Measurements from ENCODE around the gene MAP2K5. TPM values are rescaled to one million over a fixed set of nuclear protein-coding genes. Genes with fewer than 3 reads are reported as not detected.
A peak's percentile ranks its signal among the peaks of the same experiment; 100 is the strongest.
"Not testable (repeated sequence)": the region's sequence is repeated elsewhere in the genome, so short reads cannot be mapped to it uniquely, and the experiment has no call there.

Gene MAP2K5
- total RNA-seq, 2 donors from 2014 or later = 20.0 to 23.9 TPM

DNA sequence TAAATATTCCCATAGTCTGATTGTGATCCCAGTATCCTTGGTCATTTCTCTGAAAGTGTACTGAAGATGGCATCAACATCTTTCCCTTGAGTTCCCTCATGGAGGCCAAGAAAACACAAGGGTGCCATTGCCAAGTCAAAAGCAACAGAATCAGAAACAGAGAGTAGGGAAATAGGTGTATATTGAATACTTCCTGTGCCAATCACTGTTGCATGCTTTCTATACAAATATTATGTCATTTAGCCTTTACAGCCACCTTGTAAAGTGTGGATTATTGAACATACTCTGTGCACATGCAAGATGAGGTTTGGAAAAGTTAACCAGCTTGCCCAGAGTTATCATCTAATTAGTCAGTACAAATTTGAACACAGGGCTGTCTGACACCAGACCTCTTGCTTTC lies 117.9 kb downstream of the MAP2K5 start:
- no peak for DNase-seq (ENCODE audit: low spot score in 2 of 2)
- Mint-ChIP-seq H3K9me3 (peaks cover 6% of the 10 kb centered on the region in 2 donors), H3K27ac (no peak overlapping the region), H3K36me3 (peaks cover 16 to 22% of the 10 kb centered on the region in 2 donors)
- no peak for ATAC-seq

DNA sequence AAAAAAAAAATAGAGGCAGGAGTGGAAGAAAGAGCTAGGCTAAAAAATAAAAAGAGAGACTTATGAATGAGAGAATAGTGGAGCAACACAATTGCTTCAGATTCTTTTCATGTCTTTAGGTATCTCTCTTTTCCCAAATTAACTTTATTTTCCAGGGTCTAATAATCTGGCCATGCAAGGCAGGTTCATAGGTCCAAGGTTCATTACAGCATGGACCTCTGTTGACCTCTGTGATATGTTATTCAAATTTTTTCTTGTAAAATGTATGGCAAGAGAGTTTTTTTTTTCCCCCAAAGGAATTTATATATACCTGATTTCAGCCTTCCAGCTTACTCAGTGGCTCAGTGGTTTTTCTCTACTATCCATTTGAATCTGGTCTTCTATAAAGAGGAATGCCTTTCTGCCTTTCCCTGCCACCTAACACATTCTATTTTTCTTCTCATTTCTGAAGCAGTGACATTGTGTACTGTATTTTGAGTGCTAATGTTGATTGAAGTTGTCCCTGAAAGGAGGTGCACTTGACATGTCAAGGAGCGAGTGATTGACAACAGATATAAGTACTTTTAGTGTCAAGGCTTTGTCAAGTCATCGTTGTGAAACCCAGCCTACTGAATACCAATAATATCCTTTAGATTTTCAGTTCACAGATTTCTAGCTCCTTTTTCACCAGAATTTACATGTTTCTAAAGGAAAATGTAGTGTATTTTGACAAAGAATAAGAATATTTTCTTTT lies 118.5 kb downstream of the MAP2K5 start:
- ATAC-seq (no peak), DNase-seq (ENCODE audit: low spot score in 2 of 2) (no peak)
- Mint-ChIP-seq H3K27ac (no peak overlapping the region), H3K36me3 (peaks cover 10 to 16% of the 10 kb centered on the region in 2 donors), H3K9me3 (no peaks in the 10 kb centered on the region)

DNA sequence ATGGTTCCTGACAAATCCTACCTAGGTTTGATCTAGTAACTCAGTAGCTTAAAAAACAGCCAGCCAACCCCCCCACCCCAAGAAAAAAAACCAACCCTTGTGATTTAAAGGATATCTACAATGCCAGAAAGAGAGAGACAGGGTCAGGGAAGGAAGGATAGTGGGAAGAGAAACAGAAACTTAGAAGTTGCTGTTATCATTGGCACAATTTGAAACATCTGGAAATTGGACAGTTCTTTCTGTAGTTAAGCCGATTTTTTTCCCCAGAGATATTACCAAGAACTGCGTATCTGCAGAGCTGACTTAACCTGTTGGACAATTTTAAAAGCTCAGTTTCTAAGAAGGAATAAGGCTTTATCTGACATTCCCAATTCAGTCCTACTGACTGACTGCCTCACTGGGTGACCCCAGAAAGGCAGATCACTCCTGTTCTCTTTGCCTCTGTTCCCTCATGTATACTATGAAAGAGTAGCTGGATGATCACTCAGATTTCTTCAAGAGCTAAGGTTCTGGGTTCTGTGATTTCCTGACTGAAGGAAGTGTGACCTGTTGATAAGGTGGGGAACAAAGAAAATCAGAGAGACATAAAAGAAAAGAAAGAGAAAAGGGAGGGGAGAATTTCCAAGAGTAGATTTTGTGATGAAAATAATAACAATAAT lies 128.3 kb downstream of the MAP2K5 start:
- ATAC-seq = no peak
- Mint-ChIP-seq H3K27ac (peak overlapping the region in 1 of 2 donors; percentile 29), H3K9me3 (peaks cover 0 to 3% of the 10 kb centered on the region in 2 donors), H3K36me3 (peaks cover 10 to 18% of the 10 kb centered on the region in 2 donors)
- DNase-seq (ENCODE audit: low spot score in 2 of 2) = no peak

DNA sequence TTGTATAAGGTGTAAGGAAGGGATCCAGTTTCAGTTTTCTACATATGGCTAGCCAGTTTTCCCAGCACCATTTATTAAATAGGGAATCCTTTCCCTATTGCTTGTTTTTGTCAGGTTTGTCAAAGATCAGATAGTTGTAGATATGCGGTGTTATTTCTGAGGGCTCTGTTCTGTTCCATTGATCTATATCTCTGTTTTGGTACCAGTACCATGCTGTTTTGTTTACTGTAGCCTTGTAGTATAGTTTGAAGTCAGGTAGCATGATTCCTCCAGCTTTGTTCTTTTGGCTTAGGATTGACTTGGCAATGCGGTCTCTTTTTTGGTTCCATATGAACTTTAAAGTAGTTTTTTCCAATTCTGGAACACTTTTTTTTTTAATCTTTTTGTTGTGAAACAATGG lies 130.3 kb downstream of the MAP2K5 start:
- DNase-seq (ENCODE audit: low spot score in 2 of 2); ATAC-seq; H3K9me3 Mint-ChIP-seq; H3K27ac Mint-ChIP-seq: not testable (repeated sequence)
- peaks cover 10 to 18% of the 10 kb centered on the region in 2 donors for H3K36me3 Mint-ChIP-seq

DNA sequence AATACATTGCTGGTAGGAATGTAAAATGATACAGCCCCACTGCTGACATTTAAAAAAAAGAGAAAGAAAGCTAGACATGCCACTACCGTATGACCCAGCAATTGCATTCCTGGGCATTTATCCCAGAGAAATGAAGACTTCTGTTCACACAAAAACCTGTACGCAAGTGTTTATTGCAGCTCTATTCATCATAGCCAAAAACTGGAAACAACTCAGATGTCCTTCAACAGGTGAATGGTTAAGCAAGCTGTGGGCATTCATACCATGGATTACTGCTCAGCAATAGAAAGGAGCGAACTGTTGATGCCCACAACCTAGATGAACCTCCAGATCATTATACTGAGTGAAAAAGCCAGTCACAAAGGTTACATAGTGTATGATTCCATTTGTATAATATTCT lies 132.5 kb downstream of the MAP2K5 start:
- no peak for DNase-seq (ENCODE audit: low spot score in 2 of 2)
- peaks cover 10 to 11% of the 10 kb centered on the region in 2 donors for H3K36me3 Mint-ChIP-seq
- no peak for ATAC-seq
- H3K27ac Mint-ChIP-seq = no peak overlapping the region
- peaks cover 0 to 4% of the 10 kb centered on the region in 2 donors for H3K9me3 Mint-ChIP-seq

DNA sequence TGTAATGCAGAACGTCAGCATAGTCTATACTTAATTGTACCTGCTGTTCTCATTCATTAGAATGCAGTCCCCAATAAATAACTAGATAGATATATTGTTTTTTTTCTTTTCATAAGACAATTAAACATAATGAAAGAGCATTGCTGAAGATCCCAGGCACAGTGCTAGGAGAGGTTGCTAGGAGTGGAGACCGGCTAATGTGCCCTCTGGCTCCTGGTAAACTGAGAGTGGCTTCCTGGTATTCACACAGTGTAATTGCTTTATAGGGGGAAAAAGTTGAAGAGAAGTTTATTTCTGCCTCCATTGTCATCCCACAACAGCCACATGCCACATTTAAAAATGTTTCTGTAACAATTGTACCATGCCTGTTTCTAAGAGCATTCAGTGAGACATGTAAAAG lies 135.6 kb downstream of the MAP2K5 start:
- DNase-seq (ENCODE audit: low spot score in 2 of 2) (no peak), ATAC-seq (no peak)
- Mint-ChIP-seq H3K9me3 (peaks cover 0 to 4% of the 10 kb centered on the region in 2 donors), H3K27ac (peak overlapping the region in 1 of 2 donors; percentile 19), H3K36me3 (peaks cover 9 to 18% of the 10 kb centered on the region in 2 donors)

DNA sequence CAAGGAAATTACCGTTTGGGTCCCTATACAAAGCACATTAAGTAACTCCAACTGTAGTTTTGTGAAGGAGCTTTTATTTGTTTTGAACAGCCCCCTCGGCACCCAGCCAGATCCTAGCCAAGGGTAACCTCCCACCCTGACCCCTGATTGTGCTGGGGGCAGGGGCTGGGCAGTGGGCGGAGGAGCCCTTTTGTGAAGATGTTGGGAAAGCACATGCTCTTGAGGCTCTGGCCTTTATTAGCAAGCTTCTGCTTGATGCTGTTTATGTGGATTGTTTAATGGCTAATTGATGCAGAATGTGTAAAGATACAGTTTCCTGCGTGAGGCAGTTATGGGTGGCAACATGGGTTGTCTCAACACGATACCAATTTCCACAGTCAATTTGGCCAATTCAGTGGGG lies 136.5 kb downstream of the MAP2K5 start:
- Mint-ChIP-seq H3K27ac (no peak overlapping the region), H3K36me3 (peaks cover 15 to 27% of the 10 kb centered on the region in 2 donors), H3K9me3 (peaks cover 7 to 12% of the 10 kb centered on the region in 2 donors)
- ATAC-seq (no peak), DNase-seq (ENCODE audit: low spot score in 2 of 2) (no peak)

DNA sequence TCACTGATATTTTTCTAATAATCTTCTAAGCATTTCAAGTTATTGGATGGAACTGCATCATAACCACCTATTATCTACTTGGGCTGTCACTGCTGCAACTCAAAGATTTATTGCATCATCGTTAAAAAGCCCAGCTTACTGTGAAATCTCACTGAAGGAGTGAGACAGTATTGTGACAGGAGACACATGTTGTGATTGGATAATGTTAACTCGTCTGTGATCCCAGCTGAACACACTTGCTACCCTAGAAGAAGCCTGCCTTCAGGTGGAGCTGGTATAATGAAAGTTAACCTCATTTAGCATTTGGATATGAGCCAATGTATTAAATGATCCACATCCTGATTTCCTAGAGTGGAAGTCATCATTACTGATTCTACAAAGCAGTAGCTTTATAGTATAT lies 138.1 kb downstream of the MAP2K5 start:
- Mint-ChIP-seq H3K36me3 (peaks cover 26 to 42% of the 10 kb centered on the region in 2 donors), H3K9me3 (peaks cover 12 to 27% of the 10 kb centered on the region in 2 donors), H3K27ac (no peak overlapping the region)
- no peak for ATAC-seq
- DNase-seq (ENCODE audit: low spot score in 2 of 2) = no peak

DNA sequence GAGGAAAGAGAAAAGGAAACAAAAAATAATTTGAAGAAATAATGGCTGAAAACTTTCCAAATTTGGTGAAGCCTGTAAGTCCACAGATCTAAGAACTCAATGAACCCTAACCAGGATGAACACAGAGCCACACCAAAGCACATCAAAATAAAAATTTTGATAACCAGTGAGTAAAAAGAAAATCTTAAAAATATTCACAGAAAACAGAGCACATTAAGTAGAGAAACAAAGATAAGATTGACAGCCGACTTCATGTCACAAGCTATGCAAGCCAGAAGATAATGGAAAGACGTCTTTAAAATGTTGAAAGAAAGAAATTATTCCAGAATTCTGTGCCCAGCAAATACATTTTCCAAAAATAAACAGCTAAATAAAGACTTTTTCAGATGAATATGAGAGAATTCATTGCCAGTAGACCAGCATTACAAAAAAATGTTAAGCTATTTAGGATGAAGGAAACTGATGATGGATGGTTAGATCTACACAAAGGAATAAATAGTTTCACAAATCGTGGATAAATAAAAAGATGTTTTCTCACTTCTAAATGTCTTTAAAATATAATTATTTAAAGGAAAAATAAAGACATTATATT lies 142.6 kb downstream of the MAP2K5 start:
- H3K27ac Mint-ChIP-seq = no peak overlapping the region
- DNase-seq (ENCODE audit: low spot score in 2 of 2) (no peak), ATAC-seq (no peak)
- H3K9me3 Mint-ChIP-seq = peaks cover 16 to 30% of the 10 kb centered on the region in 2 donors
- H3K36me3 Mint-ChIP-seq = peaks cover 31 to 47% of the 10 kb centered on the region in 2 donors

DNA sequence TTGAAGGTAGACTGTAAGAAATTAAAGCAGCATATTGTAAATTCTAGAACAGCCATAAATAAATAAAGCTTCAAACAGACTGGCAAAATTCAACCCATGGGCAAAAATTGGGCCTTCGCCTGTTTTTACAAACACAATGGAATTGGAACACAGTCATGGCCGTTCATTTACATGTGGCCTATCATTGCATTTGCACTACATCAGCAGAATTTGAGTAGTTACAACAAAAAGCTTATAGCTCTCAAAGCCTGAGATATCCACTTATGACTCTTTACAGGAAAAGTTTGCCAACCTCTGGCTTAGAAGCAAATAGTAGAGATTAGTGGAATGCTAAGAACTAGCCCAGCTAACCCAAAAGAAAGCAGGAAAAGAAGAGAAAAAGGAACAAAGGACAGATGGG lies 143.2 kb downstream of the MAP2K5 start:
- no peak overlapping the region for H3K27ac Mint-ChIP-seq
- DNase-seq (ENCODE audit: low spot score in 2 of 2) (no peak), ATAC-seq (no peak)
- peaks cover 16 to 30% of the 10 kb centered on the region in 2 donors for H3K9me3 Mint-ChIP-seq
- H3K36me3 Mint-ChIP-seq = peaks cover 29 to 43% of the 10 kb centered on the region in 2 donors

DNA sequence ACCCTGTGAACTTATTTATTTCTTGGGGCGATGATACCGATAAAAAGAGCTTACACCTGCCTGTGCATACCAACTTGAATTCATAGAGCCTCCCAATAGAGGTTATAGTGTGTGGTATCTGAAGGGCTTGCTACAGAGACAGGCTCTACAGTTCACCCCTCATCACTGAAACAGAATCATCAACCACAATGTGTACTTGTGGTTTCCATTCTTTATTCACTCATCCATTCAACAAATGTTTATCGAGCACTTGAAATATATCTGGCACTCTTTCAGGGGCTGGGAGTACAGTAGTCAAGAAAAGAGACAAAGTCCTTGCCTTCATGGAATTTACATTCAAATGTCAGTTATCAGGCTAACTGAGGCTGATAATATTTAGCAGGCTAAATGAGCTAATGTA lies 148.4 kb downstream of the MAP2K5 start:
- Mint-ChIP-seq H3K36me3 (peaks cover 10 to 19% of the 10 kb centered on the region in 2 donors), H3K27ac (no peak overlapping the region), H3K9me3 (peaks cover 1 to 2% of the 10 kb centered on the region in 2 donors)
- ATAC-seq = peak in 1 of 2 donors; percentile 50
- DNase-seq (ENCODE audit: low spot score in 2 of 2) = no peak

DNA sequence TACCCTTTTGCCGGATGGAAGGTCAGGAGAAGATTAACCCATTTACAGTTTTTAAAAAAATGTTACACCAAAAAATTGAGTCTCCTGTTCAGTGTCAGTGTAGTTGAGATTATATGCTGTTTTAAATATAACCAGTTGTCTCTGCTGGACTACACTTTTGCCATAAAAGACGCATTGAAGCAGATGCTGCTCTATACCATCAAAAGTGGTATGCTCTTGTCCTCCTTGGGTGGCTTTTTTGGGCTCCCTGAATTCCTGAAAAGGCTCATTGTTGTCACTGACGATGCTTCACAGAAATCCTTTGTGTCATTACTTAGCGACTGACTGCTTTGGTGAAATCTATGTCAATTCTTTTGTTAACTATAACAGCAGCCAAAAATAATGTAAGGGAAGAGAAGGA lies 148.9 kb downstream of the MAP2K5 start:
- ATAC-seq (no peak), DNase-seq (ENCODE audit: low spot score in 2 of 2) (no peak)
- peaks cover 8 to 17% of the 10 kb centered on the region in 2 donors for H3K36me3 Mint-ChIP-seq
- no peak overlapping the region for H3K27ac Mint-ChIP-seq
- no peaks in the 10 kb centered on the region for H3K9me3 Mint-ChIP-seq

DNA sequence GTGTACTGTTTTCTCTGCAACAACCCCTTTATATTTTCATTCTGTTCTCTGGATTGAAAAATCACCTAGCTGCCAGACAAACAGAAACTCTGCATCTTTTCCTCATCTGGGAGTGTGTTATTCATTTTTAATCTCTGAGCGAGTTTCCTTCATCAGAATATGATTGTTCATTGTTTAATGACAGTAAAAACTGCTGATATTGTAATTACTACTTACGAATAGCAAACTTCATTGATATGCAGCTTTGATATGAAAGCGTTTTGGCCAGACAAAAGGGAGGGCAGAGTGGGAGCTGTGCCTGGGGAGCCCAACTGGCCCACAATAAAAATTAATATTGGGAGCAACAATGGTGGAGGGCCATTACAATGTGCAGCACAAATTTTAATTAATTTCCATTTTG lies 150.1 kb downstream of the MAP2K5 start:
- no peak overlapping the region for H3K27ac Mint-ChIP-seq
- no peaks in the 10 kb centered on the region for H3K9me3 Mint-ChIP-seq
- peaks cover 8 to 17% of the 10 kb centered on the region in 2 donors for H3K36me3 Mint-ChIP-seq
- DNase-seq (ENCODE audit: low spot score in 2 of 2) = no peak
- no peak for ATAC-seq

DNA sequence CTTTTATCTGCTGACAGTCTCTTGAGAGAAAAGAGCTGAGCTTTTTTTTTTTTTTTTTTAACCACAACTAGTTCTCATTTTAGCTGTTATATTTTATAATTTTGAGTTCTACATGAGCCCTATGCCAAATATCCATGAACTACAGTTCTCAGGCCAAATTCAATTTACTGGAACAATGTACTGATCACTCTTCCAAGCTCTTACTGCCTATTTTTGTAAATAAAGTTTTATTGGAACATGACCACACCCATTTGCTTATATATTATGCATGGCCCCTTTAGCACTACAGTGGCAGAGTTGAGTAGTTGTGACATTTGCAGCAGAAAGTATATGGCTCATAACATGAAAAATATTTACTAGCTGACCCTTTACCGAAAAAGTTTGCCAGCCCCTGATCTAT lies 153.6 kb downstream of the MAP2K5 start:
- DNase-seq (ENCODE audit: low spot score in 2 of 2) (no peak), ATAC-seq (no peak)
- H3K36me3 Mint-ChIP-seq = peaks cover 8 to 27% of the 10 kb centered on the region in 2 donors
- H3K9me3 Mint-ChIP-seq = no peaks in the 10 kb centered on the region
- no peak overlapping the region for H3K27ac Mint-ChIP-seq

DNA sequence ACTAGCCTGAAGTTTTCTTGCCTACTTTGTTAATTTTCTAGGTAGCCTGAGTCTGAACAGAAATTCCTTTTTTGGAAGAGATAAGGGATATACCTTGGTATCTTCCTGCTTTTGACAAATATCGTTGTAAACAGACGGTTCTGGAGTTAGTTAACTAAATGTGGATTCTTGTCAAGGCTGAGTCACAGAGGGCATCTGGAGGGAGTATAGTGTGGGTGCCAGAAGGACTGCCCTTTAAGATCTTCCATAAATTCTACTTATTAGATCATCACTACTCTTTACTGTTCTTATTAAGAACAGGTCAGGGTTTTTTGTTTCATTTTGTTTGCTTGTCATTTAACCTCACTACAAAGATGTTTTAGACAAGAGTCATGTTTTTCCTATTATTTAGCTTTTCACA lies 157.5 kb downstream of the MAP2K5 start:
- no peak for ATAC-seq
- Mint-ChIP-seq H3K9me3 (no peaks in the 10 kb centered on the region), H3K36me3 (peaks cover 0 to 13% of the 10 kb centered on the region in 2 donors), H3K27ac (no peak overlapping the region)
- no peak for DNase-seq (ENCODE audit: low spot score in 2 of 2)

DNA sequence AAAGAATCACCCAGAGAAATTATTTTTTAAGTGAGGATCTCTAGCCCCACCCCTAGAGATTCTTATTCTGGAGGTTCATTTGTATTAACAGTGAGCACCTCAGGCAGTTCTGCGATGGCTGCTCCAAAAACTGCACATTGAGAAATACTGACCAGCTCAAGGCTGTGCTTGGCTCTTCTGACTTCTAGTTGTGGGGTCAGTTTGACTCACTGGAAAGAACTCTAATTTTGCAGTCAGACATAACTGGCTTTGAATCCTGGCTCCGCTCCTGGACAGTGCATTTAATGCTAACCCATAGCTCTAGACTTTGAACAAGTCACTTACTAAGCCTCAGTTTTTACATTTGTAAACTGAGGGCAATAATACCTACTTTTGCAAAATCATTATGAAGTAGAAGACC lies 159.2 kb downstream of the MAP2K5 start:
- DNase-seq (ENCODE audit: low spot score in 2 of 2) (no peak), ATAC-seq (no peak)
- Mint-ChIP-seq H3K36me3 (peaks cover 0 to 20% of the 10 kb centered on the region in 2 donors), H3K27ac (no peak overlapping the region), H3K9me3 (no peaks in the 10 kb centered on the region)

DNA sequence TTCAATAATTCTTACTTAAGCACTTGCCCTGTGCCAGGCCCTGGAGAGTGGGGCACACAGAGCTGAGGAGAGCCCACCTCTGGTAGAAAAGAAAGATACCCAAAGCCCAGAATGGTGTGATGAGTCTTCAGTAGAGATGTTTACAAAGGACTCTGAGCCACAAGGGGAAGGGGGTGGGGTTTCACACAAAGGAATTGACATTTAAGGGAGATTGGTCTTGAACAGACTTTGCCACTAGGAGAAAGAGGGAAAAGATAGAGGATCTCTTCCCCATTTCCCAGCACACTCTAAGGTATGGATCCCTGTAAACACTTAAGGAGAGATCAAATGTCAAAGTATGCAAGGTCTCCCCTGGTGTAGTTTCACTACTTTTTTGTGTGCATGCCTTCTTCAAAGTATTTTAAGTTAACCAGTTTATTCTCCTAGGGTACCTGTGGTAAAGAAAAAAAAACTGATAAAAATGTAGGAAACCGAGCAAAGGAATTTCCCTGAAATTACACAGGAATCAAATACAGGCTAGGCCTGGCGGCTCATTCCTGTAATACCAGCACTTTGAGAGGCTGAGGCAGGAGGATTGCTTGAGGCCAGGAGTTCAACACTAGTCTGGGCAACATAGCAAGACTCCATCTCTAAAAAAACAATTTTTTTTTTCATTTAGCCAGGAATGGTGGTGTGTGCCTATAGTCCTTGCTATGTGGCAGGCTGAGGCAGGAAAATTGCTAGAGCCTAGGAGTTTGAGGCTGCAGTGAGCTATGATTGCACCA lies 165.2 kb downstream of the MAP2K5 start:
- Mint-ChIP-seq H3K9me3 (no peaks in the 10 kb centered on the region), H3K36me3 (peaks cover 7 to 9% of the 10 kb centered on the region in 2 donors), H3K27ac (no peak overlapping the region)
- no peak for ATAC-seq
- no peak for DNase-seq (ENCODE audit: low spot score in 2 of 2)

Data from activated naive CD4-positive, alpha-beta T cell treated with anti-CD3 and anti-CD28 coated beads, Interleukin-2, amount 50 U/mL, for 72 hours (primary cell).